ENCODE data around the gene CAND1.

CAND1 gene

GRCh38 chr12:67268896-67269632 is at the start of gene CAND1:
CAND1 (plus strand) TSS chr12:67269358; CDS start chr12:67269718, 360 bp downstream.
- peak; percentile 97 for DNase-seq

- no peak for DNase-seq
Observed at GRCh38 chr12:67220065-67220464, 49.1 kb upstream of the CAND1 start.

- peak; percentile 88 for DNase-seq
Observed at GRCh38 chr12:67222302-67222701, 46.9 kb upstream of the CAND1 start.

DNA sequence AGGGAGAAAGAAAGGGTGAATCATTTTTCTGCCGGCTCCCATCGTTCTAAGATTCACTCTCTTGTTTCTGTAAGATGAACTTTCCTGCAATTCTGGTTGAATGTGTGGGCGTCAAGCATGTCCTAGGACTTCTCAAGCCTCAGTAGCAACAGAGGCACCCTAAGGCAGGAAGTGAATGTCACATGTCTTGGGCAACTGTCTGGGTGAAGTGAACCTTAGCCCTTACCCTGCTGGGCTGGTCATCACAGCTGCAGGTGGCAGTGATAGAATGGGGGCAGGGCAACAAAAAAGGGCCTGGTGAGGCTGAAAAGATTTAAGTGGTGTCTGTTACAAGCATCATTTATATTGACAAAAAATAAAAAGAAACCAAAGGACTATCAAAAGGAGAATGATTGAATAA is 45.9 kb upstream of the CAND1 start:
- peak; percentile 25 for DNase-seq

DNA sequence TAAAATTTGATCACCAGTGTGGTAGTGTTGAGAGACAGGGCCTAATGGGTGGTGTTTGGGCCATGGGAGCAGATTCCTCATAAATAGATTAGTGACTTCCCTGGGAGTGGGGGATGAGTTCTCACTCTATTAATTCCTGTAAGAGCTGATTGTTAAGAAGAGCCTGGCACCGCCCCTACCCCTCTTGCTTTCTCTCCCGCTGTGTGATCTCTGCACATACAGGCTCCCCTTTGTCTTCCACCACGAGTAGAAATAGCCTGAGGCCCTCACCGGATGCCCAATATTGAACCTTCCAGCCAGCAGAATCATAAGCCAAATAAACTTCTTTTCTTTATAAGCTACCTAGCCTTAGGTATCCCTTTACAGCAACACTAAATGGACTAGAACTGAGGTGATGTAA is 31.9 kb upstream of the CAND1 start:
- no peak for DNase-seq

GRCh38 chr12:67239061-67239460 is 30.1 kb upstream of the CAND1 start:
- no peak for DNase-seq

GRCh38 chr12:67241482-67241881 is 27.7 kb upstream of the CAND1 start:
- DNase-seq = no peak

GRCh38 chr12:67243260-67243659 is 25.9 kb upstream of the CAND1 start:
- no peak for DNase-seq

DNA sequence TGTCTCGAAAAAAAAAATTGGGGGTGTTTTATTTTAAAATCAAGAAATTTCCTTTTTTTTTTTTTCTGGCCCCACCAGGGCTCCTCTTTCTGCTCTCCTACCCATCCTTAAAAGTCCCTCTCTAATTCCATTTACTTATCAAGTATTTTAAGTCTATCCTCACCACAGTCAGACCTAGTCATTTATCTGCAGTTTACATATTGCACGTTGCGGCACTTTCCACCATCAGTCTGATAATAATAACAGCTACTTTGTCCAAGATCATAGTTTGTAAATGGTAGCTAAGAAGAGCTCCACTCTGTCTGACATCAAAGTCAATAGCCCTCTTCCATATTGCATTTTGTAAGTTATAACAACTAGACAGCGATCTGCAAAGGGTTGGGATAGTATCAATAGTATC is 23.6 kb upstream of the CAND1 start:
- no peak for DNase-seq

DNA sequence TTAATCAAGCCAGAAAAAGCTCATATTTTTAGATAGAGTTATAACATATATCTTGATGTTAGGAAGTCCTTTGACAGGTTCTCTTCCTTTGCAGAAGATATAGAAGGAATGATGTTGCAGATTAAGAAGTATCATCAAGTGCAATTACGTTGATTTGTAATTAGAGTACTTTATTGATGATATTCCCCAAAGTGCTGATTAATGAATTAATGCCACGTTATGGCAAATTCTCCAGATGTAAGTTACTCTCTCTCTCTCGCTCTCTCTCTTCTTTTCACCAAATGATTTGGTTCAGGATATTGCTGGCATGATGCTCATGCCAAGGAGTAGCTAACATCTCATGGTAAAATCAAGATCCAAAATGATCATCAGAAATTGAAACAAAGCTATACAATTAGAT is 18.1 kb upstream of the CAND1 start:
- no peak for DNase-seq

DNA sequence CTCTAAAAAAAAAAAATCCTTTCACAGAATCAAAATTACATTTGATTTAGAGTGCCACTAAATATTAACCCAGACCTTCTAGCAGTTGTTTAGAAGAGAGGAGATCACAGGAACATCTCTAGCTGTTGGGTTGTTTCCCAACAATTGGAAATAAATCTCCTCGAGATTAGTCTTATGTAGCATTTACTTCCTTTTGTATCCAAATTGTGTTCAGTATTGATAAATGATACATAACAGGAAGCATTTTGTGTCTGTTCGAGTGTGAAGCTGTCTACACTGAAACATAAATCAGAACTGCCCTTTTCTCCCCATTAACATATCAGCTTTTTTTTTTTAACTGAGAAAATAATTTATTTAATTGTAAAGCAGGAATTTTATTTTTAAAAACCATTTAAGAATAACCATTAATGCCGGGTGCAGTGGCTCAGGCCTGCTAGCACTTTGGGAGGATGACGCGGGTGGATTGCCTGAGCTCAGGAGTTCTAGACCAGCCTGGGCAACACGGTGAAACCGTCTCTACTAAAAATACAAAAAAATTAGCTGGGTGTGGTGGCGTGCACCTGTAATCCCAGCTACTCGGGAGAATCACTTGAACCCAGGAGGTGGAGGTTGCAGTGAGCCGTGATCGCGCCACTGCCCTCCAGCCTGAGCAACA is 14.7 kb upstream of the CAND1 start:
- no peak for DNase-seq

- no peak for DNase-seq
Observed at GRCh38 chr12:67256649-67257048, 12.5 kb upstream of the CAND1 start.

DNA sequence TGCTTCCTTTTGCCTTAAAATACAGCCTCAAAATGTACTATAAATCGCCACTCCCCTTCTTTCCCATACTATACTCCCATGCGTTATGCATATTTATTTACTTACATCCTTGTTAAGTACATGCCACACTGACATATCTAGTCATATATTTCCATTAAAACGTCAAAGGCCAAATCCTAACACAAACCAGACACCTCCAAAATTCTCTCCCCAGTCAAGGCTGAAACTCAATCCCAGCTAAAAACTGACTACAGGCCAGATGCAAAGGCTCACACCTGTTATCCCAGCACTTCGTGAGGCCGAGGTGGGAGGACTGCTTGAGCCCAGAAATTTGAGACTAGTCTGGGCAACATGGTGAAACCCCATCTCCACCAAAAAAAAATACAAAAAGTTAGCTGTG is 5.7 kb upstream of the CAND1 start:
- DNase-seq = no peak

GRCh38 chr12:67268335-67268895 is 743 bp upstream of the CAND1 start:
- peak; percentile 97 for DNase-seq

DNA sequence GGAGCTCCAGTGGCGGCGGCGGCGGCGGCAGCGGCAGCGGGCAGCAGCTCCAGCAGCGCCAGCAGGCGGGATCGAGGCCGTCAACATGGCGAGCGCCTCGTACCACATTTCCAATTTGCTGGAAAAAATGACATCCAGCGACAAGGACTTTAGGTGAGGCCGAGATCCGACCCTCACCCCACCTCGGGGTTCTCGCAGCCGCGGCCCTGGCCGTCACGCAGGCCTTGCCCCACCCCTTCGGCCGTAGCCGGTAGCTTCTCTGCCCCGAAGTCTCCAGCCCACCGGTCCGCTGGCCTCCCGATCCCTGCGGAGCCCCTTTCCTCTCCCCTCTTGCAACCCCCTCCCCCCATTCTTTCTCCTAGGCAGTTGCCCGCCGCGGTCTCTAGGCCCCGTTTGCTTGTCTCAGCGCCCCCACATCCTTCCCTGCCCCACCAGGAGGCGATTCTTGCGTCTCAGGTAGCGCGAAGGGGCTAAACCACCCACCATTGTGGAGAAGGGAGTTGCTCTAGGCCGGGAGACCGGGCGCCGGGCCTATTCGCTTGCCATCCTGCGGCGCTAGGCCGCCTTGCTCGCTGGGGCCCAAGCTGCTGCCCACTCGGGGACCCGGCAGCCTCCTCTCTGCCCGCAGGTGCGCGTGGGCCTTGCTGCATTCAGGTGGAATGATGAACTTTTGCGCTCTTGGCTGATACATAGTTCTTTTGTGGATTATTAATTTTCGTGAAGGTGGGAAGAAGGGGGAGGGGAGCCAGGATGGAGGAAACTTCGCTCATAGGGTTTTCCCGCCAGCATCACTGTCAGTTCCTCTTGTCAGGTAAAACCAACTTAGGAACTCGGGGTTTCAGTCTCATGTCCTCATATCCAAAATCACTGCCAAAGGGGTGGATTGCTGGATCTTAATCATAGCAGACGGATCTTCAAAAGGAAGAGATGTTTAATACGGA is 745 bp downstream of the CAND1 start:
- peak; percentile 60 for DNase-seq

DNA sequence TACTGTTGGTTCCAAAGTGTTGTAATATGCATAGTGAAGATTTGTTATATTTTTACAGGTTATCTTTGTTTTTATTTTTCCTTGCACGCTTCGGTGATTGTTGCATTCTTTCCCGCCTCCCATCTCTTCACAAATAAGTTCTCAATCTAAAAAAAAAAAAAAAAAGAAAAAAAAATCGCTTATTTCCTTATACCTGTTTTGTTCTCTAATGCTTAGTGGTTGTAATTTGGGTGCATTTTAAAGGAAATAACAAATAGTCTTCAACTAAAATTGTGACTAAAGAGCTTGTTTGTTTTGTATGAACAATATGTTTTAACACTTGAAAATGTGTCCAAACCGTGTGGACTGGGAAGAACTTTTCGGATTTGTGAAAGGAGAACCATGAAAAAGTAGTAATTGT is 1.5 kb downstream of the CAND1 start:
- DNase-seq = no peak

- DNase-seq = no peak
Observed at GRCh38 chr12:67271976-67272375, 2.8 kb downstream of the CAND1 start.

- DNase-seq = no peak
Observed at GRCh38 chr12:67274186-67274585, 5.0 kb downstream of the CAND1 start.

DNA sequence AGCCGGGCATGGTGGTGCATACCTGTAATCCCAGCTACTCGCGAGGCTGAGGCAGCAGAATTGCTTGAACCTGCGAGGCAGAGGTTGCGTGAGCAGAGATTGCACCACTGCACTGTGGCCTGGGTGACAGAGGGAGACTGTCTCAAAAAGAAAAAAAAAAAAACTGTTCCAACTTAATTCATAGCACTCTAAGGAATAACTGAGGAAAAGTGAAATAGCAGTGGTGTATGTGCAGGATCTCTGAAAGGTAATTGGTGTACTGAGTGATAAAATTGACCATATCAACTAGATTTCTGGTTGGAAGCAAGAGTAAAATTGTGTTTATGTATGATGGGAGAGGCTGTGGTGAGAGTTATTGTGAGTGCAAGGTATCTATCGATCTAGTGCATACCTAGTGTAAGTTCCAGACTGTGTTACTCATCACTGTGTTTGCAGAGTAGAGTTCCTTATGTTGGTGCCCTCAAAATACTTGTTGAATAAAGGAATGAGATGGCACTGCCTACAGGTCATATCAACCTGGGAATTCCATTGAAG is 6.3 kb downstream of the CAND1 start:
- no peak for DNase-seq

GRCh38 chr12:67276421-67276820 is 7.3 kb downstream of the CAND1 start:
- no peak for DNase-seq

GRCh38 chr12:67279637-67280036 is 10.5 kb downstream of the CAND1 start:
- no peak for DNase-seq

GRCh38 chr12:67280088-67280487 is 10.9 kb downstream of the CAND1 start:
- no peak for DNase-seq

- DNase-seq = peak; percentile 12
Observed at GRCh38 chr12:67280572-67280971, 11.4 kb downstream of the CAND1 start.
